Keratinocyte (primary cell): ENCODE results near the gene NOTCH3.

Experiments
- CTCF ChIP-seq, 3 experiments: IDR thresholded peaks in 1 of 3; conservative IDR thresholded peaks in 1 of 3; optimal IDR thresholded peaks in 1 of 3; 2 replicates in 2 of 3; 3 replicates in 1 of 3; pipeline versions ENCODE3 to v1.5.1; 2011; ENCODE audit warnings: low read length in 3 of 3, mild to moderate bottlenecking in 3 of 3, moderate library complexity in 2 of 3, control low read depth in 1 of 3, inconsistent platforms in 1 of 3; ENCODE audit not compliant: insufficient read depth in 2 of 3; ENCODE audit errors: extremely low read depth in 1 of 3
- EZH2 ChIP-seq: IDR thresholded peaks from one replicate; pipeline ENCODE4 v1.6.1; 2012; ENCODE audit warnings: inconsistent platforms, mild to moderate bottlenecking, low read length, moderate library complexity

GRCh38 chr19:15137777-15138176, 63.0 kb downstream of the NOTCH3 start:
- TF ChIP-seq CTCF (optimal IDR thresholded peaks at IDR 0.05 in 1 of 3, IDR thresholded peaks at IDR 0.05 in 1 of 3, conservative IDR thresholded peaks at IDR 0.05 in 1 of 3; ENCODE audit: extremely low read depth in 1 of 3, insufficient read depth in 2 of 3, low read length in 3 of 3) (no peak), EZH2 (no peak)
